Cardiac muscle cell (in vitro differentiated cells and primary cell): ENCODE results near the gene ALDH5A1. TPM values are rescaled to one million over a fixed set of nuclear protein-coding genes. Genes with fewer than 3 reads are reported as not detected.

ENCODE experiments used
- DNase-seq, 2 donors: peaks; one replicate each; pipeline versions ENCODE4 v3.0.0 to v3.0.0-alpha.2; 2010 to 2017; ENCODE audit warnings: low read depth in 1 of 2, low spot score in 1 of 2
- H3K27ac ChIP-seq: fragments of 200-600 bp; sonication (generic); 2 replicates; pipeline ENCODE4 v1.5.1; 2016
- H3K27me3 ChIP-seq: fragments of 200-600 bp; sonication (generic); 2 replicates; pipeline ENCODE4 v1.6.0; 2016; ENCODE audit warnings: control low read depth
- H3K36me3 ChIP-seq: fragments of 200-600 bp; sonication (generic); 2 replicates; pipeline ENCODE4 v1.5.1; 2016; ENCODE audit warnings: control low read depth
- H3K4me1 ChIP-seq: fragments of 200-600 bp; sonication (generic); 2 replicates; pipeline ENCODE4 v1.8.1; 2017; ENCODE audit warnings: low read depth, mild to moderate bottlenecking, mixed run types
- H3K4me3 ChIP-seq: fragments of 200-600 bp; sonication (generic); 2 replicates; pipeline ENCODE4 v1.5.1; 2016; ENCODE audit warnings: mild to moderate bottlenecking
- H3K9me3 ChIP-seq: fragments of 200-600 bp; sonication (generic); 2 replicates; pipeline ENCODE4 v1.5.1; 2017; ENCODE audit warnings: low read depth, mild to moderate bottlenecking, control low read depth
- polyA plus RNA-seq: library from polyadenylated mRNA; unstranded; fragments of >200 nt; fragmentation: Nextera tagmentation; extraction: Ambion mirVana; gene quantifications from 2 replicates; pipeline ENCODE4 v1.2.1, GENCODE V29; 2016
- total RNA-seq: library from RNA; depleted of rRNA; stranded (reverse); fragments of >200 nt; gene quantifications from 2 replicates; pipeline ENCODE4 v1.2.3, GENCODE V29; 2016
- TF ChIP-seq, protein P1 (sequence below): IDR thresholded peaks from 2 replicates; pipeline ENCODE4 v1.5.1; 2012; ENCODE audit warnings: low read depth, mild to moderate bottlenecking, low read length

The ALDH5A1 gene
- total and polyA plus RNA-seq, 2 experiments from 2014 or later = 10.4 to 15.0 TPM

- DNase-seq = no peak
- Histone ChIP-seq H3K27me3 (no peaks in the 10 kb centered on the region), H3K36me3 (no peaks in the 10 kb centered on the region), H3K4me3 (no peak overlapping the region), H3K4me1 (no peaks in the 10 kb centered on the region), H3K9me3 (no peaks in the 10 kb centered on the region), H3K27ac (no peak overlapping the region)
- TF ChIP-seq, protein P1, sequence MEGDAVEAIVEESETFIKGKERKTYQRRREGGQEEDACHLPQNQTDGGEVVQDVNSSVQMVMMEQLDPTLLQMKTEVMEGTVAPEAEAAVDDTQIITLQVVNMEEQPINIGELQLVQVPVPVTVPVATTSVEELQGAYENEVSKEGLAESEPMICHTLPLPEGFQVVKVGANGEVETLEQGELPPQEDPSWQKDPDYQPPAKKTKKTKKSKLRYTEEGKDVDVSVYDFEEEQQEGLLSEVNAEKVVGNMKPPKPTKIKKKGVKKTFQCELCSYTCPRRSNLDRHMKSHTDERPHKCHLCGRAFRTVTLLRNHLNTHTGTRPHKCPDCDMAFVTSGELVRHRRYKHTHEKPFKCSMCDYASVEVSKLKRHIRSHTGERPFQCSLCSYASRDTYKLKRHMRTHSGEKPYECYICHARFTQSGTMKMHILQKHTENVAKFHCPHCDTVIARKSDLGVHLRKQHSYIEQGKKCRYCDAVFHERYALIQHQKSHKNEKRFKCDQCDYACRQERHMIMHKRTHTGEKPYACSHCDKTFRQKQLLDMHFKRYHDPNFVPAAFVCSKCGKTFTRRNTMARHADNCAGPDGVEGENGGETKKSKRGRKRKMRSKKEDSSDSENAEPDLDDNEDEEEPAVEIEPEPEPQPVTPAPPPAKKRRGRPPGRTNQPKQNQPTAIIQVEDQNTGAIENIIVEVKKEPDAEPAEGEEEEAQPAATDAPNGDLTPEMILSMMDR = no peak
Observed at GRCh38 chr6:24458941-24459340, 35.8 kb upstream of the ALDH5A1 start.

DNA sequence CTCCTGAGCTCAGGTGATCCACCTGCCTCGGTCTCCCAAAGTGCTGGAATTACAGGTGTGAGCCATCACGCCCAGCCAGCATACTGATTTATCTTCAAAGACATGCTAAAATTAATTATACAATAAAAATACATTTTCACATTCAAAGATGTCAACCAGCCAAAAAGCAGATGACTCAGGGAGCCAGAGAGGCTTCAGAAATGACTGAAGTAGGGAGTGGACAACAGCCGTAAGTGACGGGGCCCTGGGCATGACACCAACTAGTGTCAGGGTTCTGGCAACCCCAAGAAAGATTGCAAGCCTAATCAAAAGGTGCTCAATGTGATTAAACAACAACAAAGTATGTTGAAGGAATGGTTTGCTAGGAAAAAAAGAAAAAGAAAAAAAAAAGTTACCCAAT lies 33.8 kb upstream of the ALDH5A1 start:
- H3K9me3 ChIP-seq = no peaks in the 10 kb centered on the region
- no peak for DNase-seq
- H3K4me1 ChIP-seq = no peaks in the 10 kb centered on the region

DNA sequence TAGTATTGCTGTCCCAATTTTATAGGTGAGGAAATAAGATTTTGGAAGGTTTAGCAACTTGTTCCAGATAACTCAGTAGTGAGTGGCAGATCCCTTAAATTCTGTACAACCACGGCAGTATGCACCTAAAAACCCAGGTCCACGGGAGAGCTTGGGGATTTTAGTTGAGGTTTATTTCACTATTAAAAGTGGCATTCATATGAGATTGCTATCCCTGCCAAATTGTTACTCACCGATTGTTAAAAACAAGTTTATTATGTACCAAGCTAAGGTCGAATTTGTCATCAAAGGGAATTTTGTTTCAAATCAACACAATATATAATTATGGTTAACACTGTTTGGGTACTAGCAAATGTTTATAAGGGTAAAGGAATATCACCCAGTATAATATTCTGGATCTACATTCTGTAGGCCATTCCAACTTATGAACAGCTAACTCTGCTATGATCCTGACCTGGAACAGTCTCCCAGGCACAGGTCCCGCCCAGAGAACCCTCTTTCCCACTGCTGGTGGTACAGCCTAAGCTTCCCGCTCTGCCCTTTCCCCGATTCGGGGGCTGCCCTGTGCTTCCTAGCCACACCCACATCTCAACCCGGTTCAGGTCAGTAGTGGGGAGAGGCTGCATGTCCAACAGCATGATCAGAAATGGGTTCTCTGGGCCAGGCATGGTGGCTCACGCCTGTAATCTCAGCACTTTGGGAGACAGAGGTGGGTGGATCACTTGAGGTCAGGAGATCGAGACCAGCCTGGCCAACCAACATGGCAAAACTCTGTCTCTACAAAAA lies 30.3 kb upstream of the ALDH5A1 start:
- TF ChIP-seq, protein P1 = no peak
- H3K36me3 ChIP-seq = no peaks in the 10 kb centered on the region
- H3K27ac ChIP-seq = no peak overlapping the region
- no peak for DNase-seq
- no peaks in the 10 kb centered on the region for H3K9me3 ChIP-seq
- H3K27me3 ChIP-seq = no peaks in the 10 kb centered on the region
- H3K4me1 ChIP-seq = no peaks in the 10 kb centered on the region
- H3K4me3 ChIP-seq = no peak overlapping the region

More for the DNA sequence above, 33.8 kb upstream of the ALDH5A1 start:
- Histone ChIP-seq H3K36me3 (no peaks in the 10 kb centered on the region), H3K27me3 (no peaks in the 10 kb centered on the region), H3K4me3 (no peak overlapping the region), H3K27ac (no peak overlapping the region)
- TF ChIP-seq, protein P1 = no peak

- TF ChIP-seq, protein P1 = no peak
- no peaks in the 10 kb centered on the region for H3K4me1 ChIP-seq
Observed at GRCh38 chr6:24469811-24470210, 25.0 kb upstream of the ALDH5A1 start.

DNA sequence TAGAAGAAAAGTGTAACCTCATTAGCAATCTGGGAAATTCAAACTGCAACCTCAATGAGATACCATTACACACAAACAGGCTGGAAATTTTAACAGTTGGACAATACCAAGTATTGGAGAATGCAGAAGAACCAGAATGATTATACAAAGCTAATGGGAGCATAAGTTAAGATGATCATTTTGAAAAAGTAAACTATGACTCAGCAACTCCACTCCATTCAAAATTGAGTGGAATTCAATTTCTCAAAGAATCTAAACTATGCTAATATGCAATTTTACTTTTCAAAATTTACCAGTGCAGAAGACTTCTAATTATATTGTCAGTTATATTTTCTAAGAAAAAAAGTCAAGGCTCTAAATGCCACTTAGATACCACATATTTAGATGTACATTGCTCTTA lies 22.6 kb upstream of the ALDH5A1 start:
- H3K4me3 ChIP-seq = no peak overlapping the region
- TF ChIP-seq, protein P1 = no peak
- no peaks in the 10 kb centered on the region for H3K36me3 ChIP-seq
- no peaks in the 10 kb centered on the region for H3K27me3 ChIP-seq
- H3K9me3 ChIP-seq = no peaks in the 10 kb centered on the region
- DNase-seq = no peak
- no peaks in the 10 kb centered on the region for H3K4me1 ChIP-seq
- H3K27ac ChIP-seq = no peak overlapping the region

More at GRCh38 chr6:24469811-24470210, 25.0 kb upstream of the ALDH5A1 start:
- Histone ChIP-seq H3K27ac (no peak overlapping the region), H3K4me3 (no peak overlapping the region), H3K9me3 (no peaks in the 10 kb centered on the region), H3K27me3 (no peaks in the 10 kb centered on the region), H3K36me3 (no peaks in the 10 kb centered on the region)
- no peak for DNase-seq
